Smooth muscle cell (in vitro differentiated cells): ENCODE results near the gene ADAMTS2. TPM values are rescaled to one million over a fixed set of nuclear protein-coding genes. Genes with fewer than 3 reads are reported as not detected.
"Not testable (repeated sequence)": the region's sequence is repeated elsewhere in the genome, so short reads cannot be mapped to it uniquely, and the experiment has no call there.

Experiments
- DNase-seq: peaks from one replicate; lab custom pipeline; 2025; ENCODE audit not compliant: unreplicated experiment; lab: John Stamatoyannopoulos, UW
- H2AFZ ChIP-seq: fragments of 200-600 bp; sonication (generic); 2 replicates; pipeline ENCODE4 v1.6.0; 2016; ENCODE audit warnings: antibody characterized with exemption, low read depth, mild to moderate bottlenecking
- H3F3A ChIP-seq: fragments of 200-600 bp; sonication (generic); 2 replicates; pipeline ENCODE4 v1.6.0; 2017; ENCODE audit warnings: antibody characterized with exemption, low read depth
- H3K27ac ChIP-seq: fragments of 200-600 bp; sonication (generic); 2 replicates; pipeline ENCODE4 v1.5.1; 2016; ENCODE audit warnings: low read depth, mild to moderate bottlenecking
- H3K27me3 ChIP-seq: fragments of 200-600 bp; sonication (generic); 2 replicates; pipeline ENCODE4 v1.6.1; 2016; ENCODE audit warnings: low read depth, mild to moderate bottlenecking
- H3K36me3 ChIP-seq: fragments of 200-600 bp; sonication (generic); 2 replicates; pipeline ENCODE4 v1.5.1; 2016; ENCODE audit warnings: low read depth
- H3K4me1 ChIP-seq: fragments of 200-600 bp; sonication (generic); 2 replicates; pipeline ENCODE4 v1.5.1; 2016; ENCODE audit warnings: low read depth
- H3K4me2 ChIP-seq: fragments of 200-600 bp; sonication (generic); 2 replicates; pipeline ENCODE4 v1.6.0; 2016; ENCODE audit warnings: mild to moderate bottlenecking
- H3K4me3 ChIP-seq: fragments of 200-600 bp; sonication (generic); 2 replicates; pipeline ENCODE4 v1.5.1; 2016; ENCODE audit warnings: mild to moderate bottlenecking
- H3K79me2 ChIP-seq: fragments of 200-600 bp; sonication (generic); 2 replicates; pipeline ENCODE4 v1.6.0; 2016; ENCODE audit warnings: low read depth, mild to moderate bottlenecking
- H3K9ac ChIP-seq: fragments of 200-600 bp; sonication (generic); 2 replicates; pipeline ENCODE4 v1.6.0; 2016; ENCODE audit warnings: low read depth
- H3K9me3 ChIP-seq: fragments of 200-600 bp; sonication (generic); replicated peaks from 2 replicates; pipeline ENCODE4 v1.5.1; 2016; ENCODE audit warnings: low read depth
- H4K20me1 ChIP-seq: fragments of 200-600 bp; sonication (generic); 2 replicates; pipeline ENCODE4 v1.6.0; 2016; ENCODE audit warnings: low read depth
- WGBS: methylation state at CpG from one replicate; pipeline ENCODE4 v1.1.7; 2016; ENCODE audit warnings: low lambda C conversion rate; 5-methylcytosine and 5-hydroxymethylcytosine counted together
- polyA plus RNA-seq: library from polyadenylated mRNA; unstranded; fragments of >200 nt; fragmentation: Nextera tagmentation; extraction: Ambion mirVana; gene quantifications from 2 replicates; pipeline ENCODE4 v1.2.1, GENCODE V29; 2016
- total RNA-seq: library from RNA; depleted of rRNA; stranded (reverse); fragments of >200 nt; gene quantifications from 2 replicates; pipeline ENCODE4 v1.2.3, GENCODE V29; 2014
- TF ChIP-seq, protein P1 (sequence below): fragments of 200-600 bp; sonication (generic); IDR thresholded peaks from 2 replicates; pipeline ENCODE4 v1.5.1; 2017; ENCODE audit warnings: borderline replicate concordance, mild to moderate bottlenecking, antibody characterized with exemption; ENCODE audit not compliant: insufficient read depth, poor library complexity, severe bottlenecking

Gene ADAMTS2
- total and polyA plus RNA-seq, 2 experiments from 2014 or later = 22.8 to 37.5 TPM

DNA sequence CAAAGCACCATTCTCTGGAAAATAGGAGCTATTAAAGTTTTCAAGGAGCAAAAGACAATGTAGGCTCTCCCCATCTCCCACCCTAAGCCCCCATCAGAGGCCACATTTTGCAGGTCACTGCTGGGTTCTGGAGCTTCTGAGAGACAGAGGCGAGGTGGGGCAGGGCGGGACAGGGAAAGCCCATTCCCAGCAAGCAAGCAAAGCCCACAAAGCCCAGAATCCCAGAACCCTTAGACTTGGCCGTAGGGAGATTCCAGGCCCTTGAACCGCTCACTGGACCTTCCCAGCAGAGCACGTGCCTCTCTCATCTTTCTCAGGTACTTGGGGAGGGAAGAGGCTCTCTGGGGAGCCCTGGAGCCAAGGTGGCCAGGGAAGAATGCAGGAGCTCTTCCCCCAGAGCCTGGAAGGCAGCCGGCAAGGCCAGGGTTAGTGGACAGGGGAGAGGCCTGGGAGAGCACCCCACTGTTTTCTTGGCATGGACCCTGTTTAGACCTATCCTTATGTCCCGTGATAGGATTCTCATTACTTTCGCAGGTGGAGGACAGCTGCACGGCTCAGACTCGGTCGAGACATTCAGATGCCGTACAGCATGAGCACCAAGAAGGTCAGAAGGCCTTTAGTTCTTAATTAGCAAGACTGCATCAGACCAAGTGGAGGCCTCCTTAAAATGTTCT lies 232.7 kb downstream of the ADAMTS2 start:
- Histone ChIP-seq H3K36me3 (no peaks in the 10 kb centered on the region), H4K20me1 (no peaks in the 10 kb centered on the region), H3F3A (no peaks in the 10 kb centered on the region), H3K4me1 (no peaks in the 10 kb centered on the region), H3K27me3 (no peaks in the 10 kb centered on the region), H3K4me3 (no peak overlapping the region), H2AFZ (no peak overlapping the region), H3K27ac (no peak overlapping the region), H3K9ac (no peak overlapping the region), H3K9me3 (peaks cover 7% of the 10 kb centered on the region), H3K4me2 (no peak overlapping the region), H3K79me2 (no peaks in the 10 kb centered on the region)
- TF ChIP-seq, protein P1, sequence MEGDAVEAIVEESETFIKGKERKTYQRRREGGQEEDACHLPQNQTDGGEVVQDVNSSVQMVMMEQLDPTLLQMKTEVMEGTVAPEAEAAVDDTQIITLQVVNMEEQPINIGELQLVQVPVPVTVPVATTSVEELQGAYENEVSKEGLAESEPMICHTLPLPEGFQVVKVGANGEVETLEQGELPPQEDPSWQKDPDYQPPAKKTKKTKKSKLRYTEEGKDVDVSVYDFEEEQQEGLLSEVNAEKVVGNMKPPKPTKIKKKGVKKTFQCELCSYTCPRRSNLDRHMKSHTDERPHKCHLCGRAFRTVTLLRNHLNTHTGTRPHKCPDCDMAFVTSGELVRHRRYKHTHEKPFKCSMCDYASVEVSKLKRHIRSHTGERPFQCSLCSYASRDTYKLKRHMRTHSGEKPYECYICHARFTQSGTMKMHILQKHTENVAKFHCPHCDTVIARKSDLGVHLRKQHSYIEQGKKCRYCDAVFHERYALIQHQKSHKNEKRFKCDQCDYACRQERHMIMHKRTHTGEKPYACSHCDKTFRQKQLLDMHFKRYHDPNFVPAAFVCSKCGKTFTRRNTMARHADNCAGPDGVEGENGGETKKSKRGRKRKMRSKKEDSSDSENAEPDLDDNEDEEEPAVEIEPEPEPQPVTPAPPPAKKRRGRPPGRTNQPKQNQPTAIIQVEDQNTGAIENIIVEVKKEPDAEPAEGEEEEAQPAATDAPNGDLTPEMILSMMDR = no peak
- no peak for DNase-seq
- 91% methylated on average over 12 of the region's 12 CpGs for WGBS

DNA sequence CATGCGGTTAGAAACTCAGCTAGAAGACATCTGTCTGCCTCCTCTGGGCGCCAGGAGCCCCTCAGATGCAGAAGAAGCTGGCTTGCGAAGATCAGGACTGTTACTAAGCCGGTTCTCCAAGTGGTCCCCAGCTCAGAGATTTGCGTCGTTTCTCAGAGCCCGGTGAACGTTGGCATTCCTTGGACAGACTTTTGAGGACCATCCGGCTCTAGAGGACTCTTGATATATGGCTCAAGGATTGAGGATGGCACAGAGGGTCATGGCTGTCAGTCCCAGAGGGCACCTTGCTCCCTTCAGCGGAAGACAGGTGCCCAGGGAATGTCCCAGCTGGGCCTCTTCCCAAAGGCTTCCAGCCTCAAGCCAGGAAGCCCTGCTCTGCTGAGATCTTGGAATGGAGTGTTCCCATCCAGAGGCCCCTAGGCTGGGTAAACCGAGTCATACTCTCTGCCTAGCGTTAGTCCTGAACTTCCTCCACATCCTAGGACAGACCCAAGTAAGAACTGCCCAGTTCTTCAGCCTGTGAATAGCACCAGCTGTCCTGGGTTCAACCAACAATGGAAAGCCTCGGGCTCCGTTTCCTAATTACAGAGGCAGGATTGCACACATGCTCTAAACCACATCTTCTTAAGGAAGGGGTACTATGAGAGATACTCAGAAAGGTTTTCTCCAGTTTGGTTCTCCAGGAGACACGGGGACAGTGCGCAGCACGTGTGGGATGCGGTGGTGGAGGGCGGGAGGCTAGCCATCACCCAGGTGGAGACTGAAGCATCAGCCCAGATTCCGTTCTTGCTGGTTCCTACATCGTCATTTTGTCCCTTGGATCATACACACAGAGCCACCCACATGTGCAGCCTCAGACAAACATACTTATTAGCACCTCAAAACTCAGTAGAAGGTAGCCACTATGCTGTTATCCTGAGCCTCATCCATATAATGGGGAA lies 233.7 kb downstream of the ADAMTS2 start:
- H3K9ac ChIP-seq = no peak overlapping the region
- no peaks in the 10 kb centered on the region for H4K20me1 ChIP-seq
- H3K4me3 ChIP-seq = no peak overlapping the region
- H3F3A ChIP-seq = no peaks in the 10 kb centered on the region
- H3K9me3 ChIP-seq = peaks cover 7% of the 10 kb centered on the region
- no peaks in the 10 kb centered on the region for H3K36me3 ChIP-seq
- H2AFZ ChIP-seq = no peak overlapping the region
- H3K4me1 ChIP-seq = no peaks in the 10 kb centered on the region
- WGBS = 83% methylated on average over 21 of the region's 21 CpGs
- no peaks in the 10 kb centered on the region for H3K27me3 ChIP-seq
- DNase-seq = no peak
- H3K27ac ChIP-seq = no peak overlapping the region
- H3K4me2 ChIP-seq = no peak overlapping the region
- TF ChIP-seq, protein P1 = no peak
- no peaks in the 10 kb centered on the region for H3K79me2 ChIP-seq

DNA sequence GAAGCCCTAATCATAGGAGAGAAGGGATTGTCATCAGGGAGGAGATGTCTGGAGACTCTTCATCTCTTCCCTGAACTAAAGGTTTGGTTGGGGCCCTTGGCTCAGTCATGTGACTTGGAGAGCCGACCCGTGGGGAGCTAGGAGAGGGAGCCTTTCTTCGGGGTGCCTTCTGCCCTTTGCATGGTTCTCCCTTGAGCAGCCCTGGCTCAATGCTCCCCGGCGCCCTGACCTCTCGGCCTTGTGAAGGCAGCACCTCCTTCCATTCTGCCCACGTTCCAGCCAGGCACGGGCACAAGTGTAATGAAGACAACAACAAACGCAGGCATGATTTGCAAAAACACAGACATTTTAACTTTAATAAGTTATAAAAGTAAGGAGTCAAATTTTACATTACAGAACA lies 234.7 kb downstream of the ADAMTS2 start:
- peaks cover 7% of the 10 kb centered on the region for H3K9me3 ChIP-seq
- no peaks in the 10 kb centered on the region for H3K79me2 ChIP-seq
- H3K4me1 ChIP-seq = no peaks in the 10 kb centered on the region
- no peak overlapping the region for H3K4me2 ChIP-seq
- H2AFZ ChIP-seq = no peak overlapping the region
- no peak overlapping the region for H3K4me3 ChIP-seq
- no peaks in the 10 kb centered on the region for H3K27me3 ChIP-seq
- no peaks in the 10 kb centered on the region for H4K20me1 ChIP-seq
- H3K27ac ChIP-seq = no peak overlapping the region
- TF ChIP-seq, protein P1 = no peak
- H3K36me3 ChIP-seq = no peaks in the 10 kb centered on the region
- H3K9ac ChIP-seq = no peak overlapping the region
- H3F3A ChIP-seq = no peaks in the 10 kb centered on the region
- DNase-seq = no peak
- 90% methylated on average over 9 of the region's 9 CpGs for WGBS

DNA sequence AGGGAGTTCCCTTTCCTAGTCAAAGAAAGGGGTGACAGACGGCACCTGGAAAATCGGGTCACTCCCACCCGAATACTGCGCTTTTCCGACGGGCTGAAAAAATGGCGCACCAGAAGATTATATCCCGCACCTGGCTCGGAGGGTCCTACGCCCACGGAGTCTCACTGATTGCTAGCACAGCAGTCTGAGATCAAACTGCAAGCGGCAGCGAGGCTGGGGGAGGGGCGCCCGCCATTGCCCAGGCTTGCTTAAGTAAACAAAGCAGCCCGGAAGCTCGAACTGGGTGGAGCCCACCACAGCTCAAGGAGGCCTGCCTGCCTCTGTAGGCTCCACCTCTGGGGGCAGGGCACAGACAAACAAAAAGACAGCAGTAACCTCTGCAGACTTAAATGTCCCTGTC lies 244.0 kb downstream of the ADAMTS2 start:
- not testable (repeated sequence) for H3K4me3 ChIP-seq, H3K36me3 ChIP-seq, H2AFZ ChIP-seq, H3K9ac ChIP-seq, H3K4me2 ChIP-seq, DNase-seq, H3F3A ChIP-seq, H4K20me1 ChIP-seq, H3K27ac ChIP-seq, H3K27me3 ChIP-seq, H3K4me1 ChIP-seq, H3K79me2 ChIP-seq
- 97% methylated on average over 16 of the region's 17 CpGs for WGBS
- peaks cover 29% of the 10 kb centered on the region for H3K9me3 ChIP-seq
